Activated CD4-positive, alpha-beta T cell treated with anti-CD3 and anti-CD28 coated beads for 36 hours (primary cell): ENCODE measurements around the gene B4GALT2. TPM values are rescaled to one million over a fixed set of nuclear protein-coding genes. Genes with fewer than 3 reads are reported as not detected.

Experiments
- ATAC-seq: fragments of 200-7000 bp; cut with Tn5 transposase; one replicate; pipeline ENCODE4 v1.10.0; 2021; ENCODE audit warnings: mild to moderate bottlenecking, moderate library complexity
- CTCF ChIA-PET: fragments of 350-600 bp; sonication (Branson Sonifier 250); formaldehyde crosslinking; loops from one replicate; lab custom pipeline; 2021; ENCODE audit warnings: antibody characterized with exemption; lab: Charles Lee
- POLR2A ChIA-PET: fragments of 350-600 bp; sonication (Branson Sonifier 250); formaldehyde crosslinking; loops from one replicate; lab custom pipeline; 2021; ENCODE audit warnings: antibody characterized with exemption, inconsistent platforms; lab: Charles Lee
- DNase-seq: peaks from one replicate; pipeline ENCODE4 v3.0.0-alpha.2; 2020
- H3K27ac Mint-ChIP-seq: one replicate; pipeline ENCODE4 v1.8.0; 2021; ENCODE audit warnings: mixed read lengths
- H3K27me3 Mint-ChIP-seq: one replicate; pipeline ENCODE4 v1.8.0; 2021; ENCODE audit warnings: mixed read lengths
- H3K36me3 Mint-ChIP-seq: one replicate; pipeline ENCODE4 v1.8.0; 2021; ENCODE audit warnings: low read depth, mixed read lengths
- H3K4me1 Mint-ChIP-seq: one replicate; pipeline ENCODE4 v1.8.0; 2021; ENCODE audit warnings: mixed read lengths
- H3K4me3 Mint-ChIP-seq: one replicate; pipeline ENCODE4 v1.8.0; 2021; ENCODE audit warnings: mild to moderate bottlenecking, moderate library complexity, mixed read lengths
- H3K9me3 Mint-ChIP-seq: one replicate; pipeline ENCODE4 v1.8.0; 2021; ENCODE audit warnings: low read depth, mixed read lengths
- intact Hi-C, 2 experiments: fragments of 100-400 bp; cut with DNase I in 1 of 2; cut with micrococcal nuclease in 1 of 2; formaldehyde crosslinking; loops; one replicate each; pipeline versions ENCODE4 v1.14.2 to v1.15.1; 2022 to 2024; cut with DNase I, micrococcal nuclease
- total RNA-seq, 2 experiments: library from RNA; stranded (reverse); gene quantifications; one replicate each; pipeline ENCODE4 v1.2.3, GENCODE V29; 2021

The B4GALT2 gene
- total RNA-seq, 2 experiments from 2014 or later, result 27.9 to 35.3 TPM

DNA sequence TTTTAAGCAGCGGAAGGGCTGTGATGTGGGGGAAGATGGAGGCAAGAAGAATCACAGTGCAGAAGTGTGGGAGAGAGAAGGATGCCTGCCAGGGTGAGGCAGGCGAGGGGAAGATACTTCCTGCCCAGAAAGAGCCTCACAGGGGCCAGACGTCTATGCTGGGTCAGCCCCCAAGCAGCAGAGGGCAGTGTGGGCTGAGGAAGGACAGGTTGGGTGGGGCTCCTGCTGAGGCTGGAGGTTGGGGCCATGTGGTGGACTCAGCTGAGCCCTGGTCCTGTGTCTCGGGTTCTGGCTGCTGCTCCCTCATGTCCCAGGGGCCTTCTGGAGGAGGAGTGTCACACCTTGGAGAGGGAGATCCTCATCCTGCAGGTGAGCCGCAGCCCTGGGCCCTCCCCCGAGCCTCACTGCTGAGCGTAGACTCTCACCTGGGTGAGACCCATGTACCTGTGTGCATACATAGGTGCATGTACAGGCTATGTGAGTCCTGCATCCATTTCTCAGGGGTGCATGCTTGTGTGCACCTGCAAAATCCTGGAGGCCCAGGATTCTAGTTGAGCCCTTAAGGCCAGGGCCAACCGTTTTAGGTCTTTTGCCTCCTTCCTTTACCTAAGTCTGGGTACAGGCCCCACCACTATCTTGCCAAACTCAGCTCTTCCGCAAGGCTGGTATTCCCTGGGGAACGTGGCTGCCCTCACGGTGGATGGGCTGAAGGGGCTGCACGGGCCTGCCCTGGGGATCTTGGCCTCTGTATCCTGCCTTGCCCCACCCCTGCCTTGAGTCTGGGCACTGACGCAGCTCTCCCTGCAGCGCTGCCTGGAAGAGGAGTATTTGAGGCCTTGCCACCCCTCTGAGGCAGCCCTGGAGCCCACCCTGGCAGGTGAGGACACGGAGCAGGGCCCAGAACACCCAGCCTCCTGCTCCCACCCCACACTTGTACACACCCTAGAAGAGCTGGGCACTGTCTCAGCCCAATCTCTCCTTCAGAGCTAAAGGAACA, 16.1 kb downstream of the B4GALT2 start:
- H3K9me3 Mint-ChIP-seq, result no peaks in the 10 kb centered on the region
- ATAC-seq (peak; percentile 25), DNase-seq (peak; percentile 39)
- CTCF ChIA-PET, result interaction anchor here (0.7 to 1.4 kb wide), 3 partner anchors 10 to 68 kb away, joined by 4 to 6 read pairs (median 4); no protein-coding TSS in a partner anchor
- intact Hi-C loops, result loop anchor here in 1 of 2 experiments (5.0 kb wide), 1 partner anchor 288 kb away; the partner anchor contains the start of gene ST3GAL3
- H3K36me3 Mint-ChIP-seq, result peaks cover 2% of the 10 kb centered on the region
- peaks cover 8% of the 10 kb centered on the region for H3K4me1 Mint-ChIP-seq
- H3K27me3 Mint-ChIP-seq, result no peaks in the 10 kb centered on the region
- no peak overlapping the region for H3K27ac Mint-ChIP-seq
- H3K4me3 Mint-ChIP-seq, result no peak overlapping the region
- POLR2A ChIA-PET, result no interaction called here

DNA sequence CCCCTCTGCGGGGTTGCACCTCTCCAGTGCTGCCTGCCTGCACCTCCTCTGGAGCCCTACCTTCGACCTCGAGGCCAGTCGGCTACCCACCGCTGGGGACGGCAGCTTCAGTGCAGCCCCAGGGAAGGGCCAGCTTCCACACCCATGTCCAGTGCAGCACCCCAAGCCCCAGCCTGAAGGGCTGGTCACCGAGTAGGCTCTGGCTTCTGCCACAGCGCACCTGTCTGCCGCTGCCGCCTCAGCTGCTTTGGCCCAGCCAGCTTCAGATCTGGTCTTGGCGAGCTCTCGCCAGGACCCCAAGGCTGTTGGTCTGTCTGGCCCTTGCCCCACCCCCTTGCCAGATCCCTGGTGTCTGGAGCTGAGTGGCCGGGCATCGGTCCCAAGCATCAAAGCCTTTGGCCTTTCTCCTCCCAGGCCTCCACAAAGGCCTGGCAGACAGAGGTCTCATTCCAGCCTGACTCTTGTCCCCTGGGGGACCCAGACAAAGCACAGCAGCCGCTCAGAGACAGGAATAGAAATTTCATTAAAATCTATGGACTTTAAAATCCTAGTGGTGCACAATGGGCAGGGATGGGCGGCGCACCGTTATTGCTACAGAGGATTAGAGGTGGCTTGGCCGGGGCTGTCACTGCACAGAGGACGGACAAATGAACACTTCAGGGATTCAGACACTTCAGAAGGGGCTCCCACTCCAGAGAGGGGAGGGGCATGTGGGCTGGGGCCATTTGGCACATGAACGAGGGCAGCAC, 17.1 kb downstream of the B4GALT2 start:
- POLR2A ChIA-PET, result no interaction called here
- no peaks in the 10 kb centered on the region for H3K9me3 Mint-ChIP-seq
- intact Hi-C loops, result no loop called here
- no peak overlapping the region for H3K27ac Mint-ChIP-seq
- no peaks in the 10 kb centered on the region for H3K27me3 Mint-ChIP-seq
- H3K4me3 Mint-ChIP-seq, result no peak overlapping the region
- peaks cover 5% of the 10 kb centered on the region for H3K4me1 Mint-ChIP-seq
- CTCF ChIA-PET, result interaction anchor here (1.3 to 1.4 kb wide), 2 partner anchors 9 to 40 kb away, joined by 4 to 6 read pairs; no protein-coding TSS in a partner anchor
- no peak for DNase-seq
- no peak for ATAC-seq
- H3K36me3 Mint-ChIP-seq, result peaks cover 7% of the 10 kb centered on the region

DNA sequence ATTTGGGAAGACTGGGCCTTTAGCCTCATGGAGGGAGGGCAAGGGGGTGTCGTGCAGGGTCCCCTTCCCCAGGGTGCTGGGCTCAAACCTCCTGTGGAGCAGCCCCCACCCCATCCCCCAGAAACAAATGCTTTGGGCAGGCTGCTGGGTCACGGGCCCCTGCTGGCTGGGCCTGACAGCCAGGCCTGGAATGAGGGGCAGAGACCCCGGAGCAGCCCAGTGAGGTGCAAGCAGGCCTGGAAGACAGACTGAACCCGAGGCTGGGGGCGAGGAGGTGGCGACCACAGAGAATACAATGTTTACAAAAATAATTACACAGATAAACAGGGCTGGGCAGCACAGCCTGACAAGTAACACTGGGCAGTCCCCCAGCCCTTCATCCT, 17.7 kb downstream of the B4GALT2 start:
- ATAC-seq (no peak), DNase-seq (no peak)
- H3K27ac Mint-ChIP-seq, result no peak overlapping the region
- CTCF ChIA-PET, result interaction anchor here (0.5 kb wide), 1 partner anchor 201 kb away, joined by 3 read pairs; no protein-coding TSS in a partner anchor
- POLR2A ChIA-PET, result no interaction called here
- H3K36me3 Mint-ChIP-seq, result peaks cover 7% of the 10 kb centered on the region
- no peaks in the 10 kb centered on the region for H3K27me3 Mint-ChIP-seq
- intact Hi-C loops, result no loop called here
- no peaks in the 10 kb centered on the region for H3K9me3 Mint-ChIP-seq
- no peak overlapping the region for H3K4me3 Mint-ChIP-seq
- peaks cover 5% of the 10 kb centered on the region for H3K4me1 Mint-ChIP-seq

DNA sequence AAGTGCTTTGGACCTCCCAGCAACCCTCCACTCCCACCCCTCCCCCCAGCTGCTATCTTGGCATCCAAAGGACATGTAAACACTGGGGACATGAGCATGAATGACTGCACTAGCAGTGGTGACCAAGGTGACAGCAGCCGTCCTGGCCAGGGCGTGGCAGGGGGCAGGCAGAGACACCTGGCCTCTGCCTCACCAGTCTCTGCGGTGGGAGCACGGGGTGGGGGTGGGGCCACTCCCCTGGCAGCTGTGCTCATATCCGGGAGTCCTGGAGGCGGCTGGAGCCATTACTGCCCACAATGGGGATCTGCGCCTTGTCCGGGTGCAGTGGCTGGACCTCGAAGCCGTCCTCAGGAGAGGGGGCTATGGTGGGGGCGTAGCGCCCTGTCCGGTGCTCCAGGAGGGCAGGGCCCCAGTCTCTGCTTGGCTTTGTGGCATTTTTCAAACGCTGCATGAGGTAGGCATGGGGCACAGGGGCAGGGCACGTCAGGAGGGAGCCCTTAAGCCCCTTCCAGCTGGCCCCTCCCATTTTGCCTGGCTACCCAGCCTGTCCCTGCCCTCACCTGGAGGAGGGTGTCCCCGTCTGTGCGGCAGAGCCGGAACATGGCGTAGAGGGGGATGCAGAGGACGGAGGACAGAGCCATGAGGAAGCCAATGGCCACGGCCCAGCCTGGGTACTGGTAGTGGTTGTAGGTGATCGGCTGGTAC, 18.4 kb downstream of the B4GALT2 start:
- DNase-seq (no peak), ATAC-seq (no peak)
- H3K9me3 Mint-ChIP-seq, result no peaks in the 10 kb centered on the region
- CTCF ChIA-PET, result interaction anchor here (0.5 kb wide), 1 partner anchor 200 kb away, joined by 3 read pairs; no protein-coding TSS in a partner anchor
- H3K27me3 Mint-ChIP-seq, result no peaks in the 10 kb centered on the region
- intact Hi-C loops, result no loop called here
- H3K27ac Mint-ChIP-seq, result no peak overlapping the region
- H3K36me3 Mint-ChIP-seq, result peaks cover 10% of the 10 kb centered on the region
- H3K4me3 Mint-ChIP-seq, result no peak overlapping the region
- POLR2A ChIA-PET, result no interaction called here
- H3K4me1 Mint-ChIP-seq, result no peaks in the 10 kb centered on the region

DNA sequence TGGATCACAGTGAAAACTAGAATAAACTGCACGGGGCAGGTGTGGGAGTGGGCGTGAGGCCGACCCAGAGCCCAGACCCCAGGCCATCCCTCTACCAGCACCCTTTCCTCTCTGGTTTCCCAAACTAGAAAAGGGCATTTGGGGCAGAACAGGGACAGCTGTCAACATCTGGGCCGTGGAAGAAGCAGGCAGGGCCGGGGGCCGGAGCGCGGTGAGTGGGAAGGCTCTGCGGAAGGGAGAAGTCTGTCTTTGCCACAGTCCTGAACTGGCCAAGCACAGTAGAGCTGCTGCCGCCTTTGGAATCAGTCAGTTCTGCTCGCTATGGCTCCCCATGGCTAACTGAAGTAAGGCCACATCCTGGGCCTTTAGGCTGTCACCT, 19.0 kb downstream of the B4GALT2 start:
- ATAC-seq (no peak), DNase-seq (no peak)
- Mint-ChIP-seq H3K27me3 (no peaks in the 10 kb centered on the region), H3K4me3 (no peak overlapping the region), H3K36me3 (peaks cover 10% of the 10 kb centered on the region), H3K4me1 (no peaks in the 10 kb centered on the region), H3K27ac (no peak overlapping the region), H3K9me3 (no peaks in the 10 kb centered on the region)
- intact Hi-C loops, result no loop called here
- ChIA-PET POLR2A (no interaction called here), CTCF (interaction anchor here (1.0 kb wide), 1 partner anchor 24 kb away, joined by 3 read pairs; the partner anchor contains the start of gene ATP6V0B)

DNA sequence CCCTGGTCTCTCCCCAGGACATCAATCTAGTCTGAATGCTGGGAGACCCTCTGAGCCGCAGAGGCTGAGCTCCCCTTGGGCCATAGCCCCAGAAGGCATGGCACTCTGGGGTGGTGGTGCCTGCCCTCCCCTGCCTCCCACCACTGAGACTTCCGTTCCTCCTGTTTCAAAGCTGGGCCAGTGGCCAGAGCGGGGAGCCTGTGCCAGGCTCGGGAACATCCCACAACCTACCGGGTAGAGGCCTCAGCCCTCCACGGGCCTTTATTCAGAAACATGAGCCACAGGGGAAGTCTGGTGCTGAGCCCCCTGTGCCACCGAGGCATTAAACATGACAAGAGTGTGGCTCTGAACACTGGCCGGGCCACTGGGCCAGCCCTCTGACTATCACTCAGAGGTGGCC, 20.4 kb downstream of the B4GALT2 start:
- ATAC-seq (no peak), DNase-seq (no peak)
- ChIA-PET POLR2A (no interaction called here), CTCF (interaction anchor here (0.6 to 1.2 kb wide), 2 partner anchors 12 to 58 kb away, joined by 3 read pairs; no protein-coding TSS in a partner anchor)
- H3K27me3 Mint-ChIP-seq, result no peaks in the 10 kb centered on the region
- H3K4me1 Mint-ChIP-seq, result no peaks in the 10 kb centered on the region
- H3K27ac Mint-ChIP-seq, result no peak overlapping the region
- H3K4me3 Mint-ChIP-seq, result no peak overlapping the region
- peaks cover 10% of the 10 kb centered on the region for H3K36me3 Mint-ChIP-seq
- intact Hi-C loops, result no loop called here
- H3K9me3 Mint-ChIP-seq, result no peaks in the 10 kb centered on the region

DNA sequence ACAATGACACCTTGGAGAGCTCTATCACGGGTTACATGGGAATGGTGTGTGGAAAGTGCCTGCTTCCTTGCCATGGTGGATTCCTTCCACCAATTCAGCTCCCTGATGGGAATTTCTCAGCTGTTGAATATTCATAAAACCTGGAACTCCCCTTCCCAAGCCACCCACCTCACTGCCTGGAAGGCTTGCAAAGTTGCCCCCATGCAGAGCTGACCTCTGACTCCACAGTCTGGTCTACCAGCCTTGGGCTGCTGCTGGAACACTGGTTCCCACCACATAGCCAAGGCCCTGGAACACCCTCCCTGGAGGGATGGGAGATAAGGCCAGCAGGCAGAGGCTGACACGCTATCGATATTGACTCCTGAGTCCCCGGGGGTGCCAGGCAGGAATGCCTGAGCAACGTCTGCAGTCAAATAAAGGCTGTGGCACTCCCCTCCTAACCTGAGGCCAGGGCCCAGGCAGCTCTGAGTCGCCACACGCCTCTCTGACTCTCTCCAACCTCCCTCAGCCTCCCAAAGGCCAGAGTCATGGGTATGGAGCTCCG, 21.2 kb downstream of the B4GALT2 start:
- ATAC-seq (no peak), DNase-seq (no peak)
- H3K4me1 Mint-ChIP-seq, result no peaks in the 10 kb centered on the region
- ChIA-PET CTCF (interaction anchor here (0.6 to 1.2 kb wide), 3 partner anchors 11 to 48 kb away, joined by 3 to 4 read pairs (median 3); no protein-coding TSS in a partner anchor), POLR2A (no interaction called here)
- intact Hi-C loops, result no loop called here
- H3K27ac Mint-ChIP-seq, result no peak overlapping the region
- peaks cover 10% of the 10 kb centered on the region for H3K36me3 Mint-ChIP-seq
- no peak overlapping the region for H3K4me3 Mint-ChIP-seq
- H3K9me3 Mint-ChIP-seq, result no peaks in the 10 kb centered on the region
- no peaks in the 10 kb centered on the region for H3K27me3 Mint-ChIP-seq

DNA sequence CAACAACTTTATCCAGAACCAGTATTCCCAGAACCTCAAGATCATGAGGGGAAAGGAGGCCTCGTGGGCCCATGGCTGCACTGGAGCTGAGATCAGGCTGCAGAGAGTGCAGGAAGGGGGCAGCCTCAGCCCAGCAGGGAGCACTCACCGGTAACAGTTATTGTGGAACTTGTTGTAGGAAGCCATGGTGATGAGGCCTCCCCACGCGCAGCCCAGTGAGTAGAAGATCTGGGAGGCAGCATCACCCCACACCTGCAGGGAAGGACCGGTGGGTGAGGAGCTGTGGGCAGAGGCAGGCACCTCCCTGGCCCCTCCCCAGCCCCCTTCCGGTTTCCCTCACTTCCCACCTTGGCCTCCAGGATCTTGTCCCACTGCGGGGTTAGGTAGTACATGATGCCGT, 23.2 kb downstream of the B4GALT2 start:
- POLR2A ChIA-PET, result no interaction called here
- CTCF ChIA-PET, result interaction anchor here (0.7 to 1.0 kb wide), 2 partner anchors 34 to 68 kb away, joined by 3 read pairs; no protein-coding TSS in a partner anchor
- Mint-ChIP-seq H3K4me3 (no peak overlapping the region), H3K27me3 (no peaks in the 10 kb centered on the region), H3K27ac (no peak overlapping the region), H3K9me3 (no peaks in the 10 kb centered on the region), H3K4me1 (no peaks in the 10 kb centered on the region), H3K36me3 (peaks cover 12% of the 10 kb centered on the region)
- DNase-seq (no peak), ATAC-seq (no peak)
- intact Hi-C loops, result no loop called here

DNA sequence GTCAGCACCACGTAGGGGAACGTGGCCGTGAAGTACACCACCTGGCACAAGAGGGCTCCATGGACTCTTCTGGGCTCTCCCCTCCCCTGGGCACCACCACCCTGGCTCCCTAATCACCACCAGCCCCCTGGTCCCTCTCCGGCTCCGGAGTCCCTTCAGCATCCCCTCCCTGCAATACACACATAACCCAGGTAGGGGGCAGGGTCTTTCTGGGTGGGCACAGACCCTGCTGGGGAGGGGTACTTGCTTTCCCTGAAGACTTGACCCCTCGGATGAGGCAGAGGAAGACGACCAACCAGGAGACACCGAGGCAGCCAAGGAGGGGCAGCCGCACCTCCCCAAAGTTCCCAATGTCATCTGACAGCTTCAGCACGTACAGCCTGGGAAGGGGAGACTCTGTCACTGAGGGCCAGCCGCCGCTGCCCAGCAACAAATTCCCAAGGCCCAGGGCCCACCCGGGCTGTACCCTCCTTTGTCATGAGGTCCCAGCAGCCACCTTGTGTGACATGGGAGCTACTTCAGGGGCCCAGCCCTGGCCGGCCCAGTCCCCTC, 23.7 kb downstream of the B4GALT2 start:
- peaks cover 12% of the 10 kb centered on the region for H3K36me3 Mint-ChIP-seq
- no peak overlapping the region for H3K4me3 Mint-ChIP-seq
- H3K27me3 Mint-ChIP-seq, result no peaks in the 10 kb centered on the region
- intact Hi-C loops, result no loop called here
- ATAC-seq (no peak), DNase-seq (no peak)
- no peaks in the 10 kb centered on the region for H3K9me3 Mint-ChIP-seq
- no peaks in the 10 kb centered on the region for H3K4me1 Mint-ChIP-seq
- no peak overlapping the region for H3K27ac Mint-ChIP-seq
- CTCF ChIA-PET, result interaction anchor here (1.0 to 1.2 kb wide), 3 partner anchors 26 to 45 kb away, joined by 3 to 6 read pairs (median 4); no protein-coding TSS in a partner anchor
- POLR2A ChIA-PET, result no interaction called here

DNA sequence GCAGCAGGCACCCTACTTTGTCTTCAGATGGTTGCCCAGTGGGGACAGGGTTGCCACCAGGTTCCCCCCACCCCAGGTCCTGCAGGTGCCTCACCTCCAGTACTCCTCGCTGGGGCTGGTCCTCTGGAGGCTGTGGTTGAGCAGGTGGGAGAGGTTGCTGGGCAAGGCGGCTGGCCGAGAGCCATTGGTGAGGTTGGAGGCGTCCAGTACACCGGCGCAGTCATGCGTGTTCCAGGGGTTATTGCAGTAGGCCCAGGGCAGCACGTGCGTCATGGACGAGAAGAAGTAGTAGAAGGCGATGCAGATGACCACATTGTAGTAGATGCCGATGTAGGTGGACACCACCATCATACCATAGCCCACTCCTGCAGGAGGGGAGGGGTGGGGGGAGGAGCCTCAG, 29.2 kb downstream of the B4GALT2 start:
- no peak overlapping the region for H3K27ac Mint-ChIP-seq
- CTCF ChIA-PET, result no interaction called here
- no peak overlapping the region for H3K4me3 Mint-ChIP-seq
- H3K36me3 Mint-ChIP-seq, result peaks cover 5% of the 10 kb centered on the region
- DNase-seq, result no peak
- no peaks in the 10 kb centered on the region for H3K27me3 Mint-ChIP-seq
- no peak for ATAC-seq
- POLR2A ChIA-PET, result no interaction called here
- no peaks in the 10 kb centered on the region for H3K9me3 Mint-ChIP-seq
- intact Hi-C loops, result no loop called here
- peaks cover 4% of the 10 kb centered on the region for H3K4me1 Mint-ChIP-seq
